Heart right ventricle (tissue), 16 donors: ENCODE measurements around the gene SFXN2. TPM values are rescaled to one million over a fixed set of nuclear protein-coding genes. Genes with fewer than 3 reads are reported as not detected.
"Not testable (repeated sequence)": the region's sequence is repeated elsewhere in the genome, so short reads cannot be mapped to it uniquely, and the experiment has no call there.

Experiments used
- ATAC-seq, 8 donors: fragments of 200-7000 bp; cut with Tn5 transposase; one replicate each; pipeline ENCODE4 v1.9.1; 2020; ENCODE audit warnings: mild to moderate bottlenecking in 8 of 8, moderate library complexity in 8 of 8, moderate number of reproducible peaks in 1 of 8
- DNase-seq, 2 donors: peaks; one replicate each; pipeline ENCODE4 v3.0.0-alpha.2; 2020
- H3K27ac ChIP-seq, 10 donors: fragments of 200-600 bp; sonication (generic) in 2 of 10; one replicate each; pipeline versions ENCODE4 v1.5.0 to v1.8.0; 2020 to 2022; ENCODE audit warnings: mild to moderate bottlenecking in 3 of 10
- H3K27me3 ChIP-seq, 7 donors: fragments of 200-600 bp; one replicate each; pipeline ENCODE4 v1.8.0; 2021 to 2022; ENCODE audit warnings: mild to moderate bottlenecking in 2 of 7
- H3K36me3 ChIP-seq, 9 donors: fragments of 200-600 bp; sonication (generic) in 1 of 9; one replicate each; pipeline versions ENCODE4 v1.5.0 to v1.8.0; 2020 to 2022; ENCODE audit warnings: mild to moderate bottlenecking in 2 of 9
- H3K4me1 ChIP-seq, 9 donors: fragments of 200-600 bp; sonication (generic) in 1 of 9; one replicate each; pipeline versions ENCODE4 v1.5.0 to v1.8.0; 2020 to 2022; ENCODE audit warnings: mild to moderate bottlenecking in 4 of 9
- H3K4me3 ChIP-seq, 10 donors: fragments of 200-600 bp; sonication (generic) in 2 of 10; one replicate each; pipeline versions ENCODE4 v1.5.0 to v1.8.0; 2020 to 2022; ENCODE audit warnings: mild to moderate bottlenecking in 7 of 10, moderate library complexity in 2 of 10
- H3K9me3 ChIP-seq, 11 donors: fragments of 200-600 bp in 10 of 11; sonication (generic) in 2 of 11; one replicate each; pipeline versions ENCODE4 v1.5.0 to v1.8.0; 2013 to 2022; ENCODE audit warnings: mild to moderate bottlenecking in 2 of 11, control low read depth in 1 of 11, moderate library complexity in 1 of 11
- CTCF ChIP-seq, 9 donors: fragments of 200-600 bp; sonication (generic) in 2 of 9; IDR thresholded peaks; one replicate each; pipeline versions ENCODE4 v1.5.0 to v1.8.0; 2021 to 2022; ENCODE audit warnings: antibody characterized with exemption in 9 of 9, mild to moderate bottlenecking in 5 of 9, moderate library complexity in 1 of 9
- WGBS, 2 donors: extraction: QIAGEN DNeasy Blood & Tissue Kit; methylation state at CpG; one replicate each; pipeline ENCODE4 v1.1.7; 2013; ENCODE audit warnings: inconsistent platforms in 1 of 2; 5-methylcytosine and 5-hydroxymethylcytosine counted together
- intact Hi-C, 10 donors: fragments of 100-400 bp; cut with DNase I; formaldehyde crosslinking; loops; one replicate each; pipeline versions ENCODE4 v1.11.1 to v1.14.2; 2022
- polyA plus RNA-seq, 2 donors: library from polyadenylated mRNA; stranded (reverse); fragments of 200-250 nt; gene quantifications; one replicate each; pipeline ENCODE4 v1.2.3, GENCODE V29; 2013
- total RNA-seq, 10 donors: library from RNA; stranded (reverse); fragmentation: NEBNext Ultra II Directional in 3 of 10; extraction: Animal tissue kit (Norgen Biotek cat#: 25700) in 3 of 10; gene quantifications; one replicate each; pipeline versions ENCODE4 v1.2.1 to v1.2.4, GENCODE V29; 2021 to 2023
- donor health status: Arrhythmogenic right ventricular cardiomyopathy.
- donor health status: ischemic (EF 13 %, LVEDD 7.1; RV severe dilation, severe dysfunction).
- donor health status: healthy with polysubstance abuse.
- donor health status: DM: no; HTN: yes; CAD: no.
- donor health status: DM: no; HTN: no; CAD: no.
- donor health status: ischemic (EF 25% LVEDD 6.9; RV normal size, moderate dysfunction).
- donor health status: ischemic (EF 25% LVEDD 5.7; RV mildly dilated, moderate dysfunction).
- donor health status: healthy.
- donor health status: DM: yes; HTN: yes; CAD: no.
- donor health status: Ischemic cardiomyopathy.
- donor health status: ischemic (EF 35%, LVEDD 5.7; RV mildly dilated, moderate dysfunction).
- donor health status: nonischemic (EF 11% LVEDD 7.7; RV severe dilation, severe dysfunction).
- donor health status: DM: yes; HTN: yes; CAD: no.
- donor health status: PGD.
- donor health status: ischemic (EF 29% LVEDD 5.4; RV normal size, mild dysfunction).
- donor health status: nonischemic (EF 23%, LVEDD 6.1; RV moderate dilation, normal function).

Gene SFXN2
- total and polyA plus RNA-seq, 12 donors, result 0.89 to 4.5 (median 2.5) TPM

- no peak for ATAC-seq
- H3K4me1 ChIP-seq, result peaks cover 7 to 47% (median 28%) of the 10 kb centered on the region in 9 donors
- H3K27ac ChIP-seq, result no peak overlapping the region
- no peak overlapping the region for H3K4me3 ChIP-seq
- H3K36me3 ChIP-seq, result no peaks in the 10 kb centered on the region
- DNase-seq, result no peak
- no peaks in the 10 kb centered on the region for H3K27me3 ChIP-seq
- no peak for TF ChIP-seq CTCF (IDR thresholded peaks at IDR 0.05)
- 89% methylated on average over 1 of the region's 1 CpG for whole genome bisulfite sequencing, 2 donors
- H3K9me3 ChIP-seq, result no peaks in the 10 kb centered on the region
- intact Hi-C loops, result loop anchor here in 4 of 10 donors (10.0 kb wide), 3 partner anchors 71 to 529 kb away; partner anchors contain the start of genes ACTR1A (in 2 of the 4), SUFU (in 2 of the 4), RPEL1 (in 1 of the 4) and TRIM8 (in 1 of the 4)
Measured at GRCh38 chr10:102715880-102716279, 1.4 kb downstream of the SFXN2 start.

- not testable (repeated sequence) for H3K4me3 ChIP-seq, ATAC-seq, DNase-seq, H3K9me3 ChIP-seq, H3K27me3 ChIP-seq, H3K36me3 ChIP-seq
- peak overlapping the region in 1 of 10 donors; percentile 58 for H3K27ac ChIP-seq
- intact Hi-C loops, result loop anchor here in 4 of 10 donors (10.0 kb wide), 3 partner anchors 72 to 528 kb away; partner anchors contain the start of genes ACTR1A (in 2 of the 4), SUFU (in 2 of the 4), RPEL1 (in 1 of the 4) and TRIM8 (in 1 of the 4)
- 95 to 96% methylated on average over 18 of the region's 18 CpGs for WGBS, 2 donors
- peaks cover 7 to 47% (median 28%) of the 10 kb centered on the region in 9 donors for H3K4me1 ChIP-seq
Measured at GRCh38 chr10:102716900-102717565, 2.6 kb downstream of the SFXN2 start.

- peak; percentile 24 to 59 for DNase-seq
- 18 to 22% methylated on average over 3 of the region's 3 CpGs for WGBS, 2 donors
Measured at GRCh38 chr10:102718220-102718619, 3.8 kb downstream of the SFXN2 start.

GRCh38 chr10:102720337-102720736, 5.9 kb downstream of the SFXN2 start:
- intact Hi-C loops, result loop anchor here in 6 of 10 donors (10.0 kb wide), 4 partner anchors 344 to 534 kb away; partner anchors contain the start of gene RPEL1 (in 1 of the 6)
- no peaks in the 10 kb centered on the region for H3K9me3 ChIP-seq
- no peaks in the 10 kb centered on the region for H3K36me3 ChIP-seq
- no peak for TF ChIP-seq CTCF (IDR thresholded peaks at IDR 0.05)
- no peak overlapping the region for H3K4me3 ChIP-seq
- H3K4me1 ChIP-seq, result peaks cover 3 to 26% (median 15%) of the 10 kb centered on the region in 9 donors
- WGBS, 2 donors, result 95 to 98% methylated on average over 3 of the region's 3 CpGs
- ATAC-seq (no peak), DNase-seq (no peak)
- H3K27me3 ChIP-seq, result no peaks in the 10 kb centered on the region
- H3K27ac ChIP-seq, result no peak overlapping the region

More at GRCh38 chr10:102718220-102718619, 3.8 kb downstream of the SFXN2 start:
- Histone ChIP-seq H3K9me3 (no peaks in the 10 kb centered on the region), H3K4me3 (no peak overlapping the region), H3K36me3 (no peaks in the 10 kb centered on the region), H3K27ac (peak overlapping the region in 9 of 10 donors; percentile 36 to 77 (median 54)), H3K27me3 (no peaks in the 10 kb centered on the region), H3K4me1 (peaks cover 7 to 37% (median 20%) of the 10 kb centered on the region in 9 donors)
- no peak for TF ChIP-seq CTCF (IDR thresholded peaks at IDR 0.05)
- intact Hi-C loops, result loop anchor here in 4 of 10 donors (2.0 to 10.0 kb wide), 4 partner anchors 19 to 527 kb away; partner anchors contain the start of genes ACTR1A (in 2 of the 4), SUFU (in 2 of the 4), RPEL1 (in 1 of the 4) and TRIM8 (in 1 of the 4)
- ATAC-seq, result peak in 2 of 8 donors; percentile 1 to 8
